Endothelial cell of umbilical vein (primary cell): ENCODE measurements around the gene KRTAP9-8. TPM values are rescaled to one million over a fixed set of nuclear protein-coding genes. Genes with fewer than 3 reads are reported as not detected.

Source experiments
- BruUV-seq: library from RNA; stranded (reverse); fragments of 400-500 nt; replicated peaks from 2 replicates; lab custom pipeline; 2021; lab: Mats Ljungman, UMichigan
- CTCF ChIA-PET: fragments of 300-600, 350-600 bp; sonication (Branson Sonifier 250); formaldehyde crosslinking; loops from one replicate; lab custom pipeline; 2021; ENCODE audit warnings: antibody characterized with exemption, inconsistent platforms; lab: Charles Lee
- POLR2A ChIA-PET: fragments of 300-600, 350-600 bp; sonication (Branson Sonifier 250); formaldehyde crosslinking; loops from one replicate; lab custom pipeline; 2021; ENCODE audit warnings: antibody characterized with exemption, inconsistent platforms; lab: Charles Lee
- DNase-seq: peaks from one replicate; pipeline ENCODE4 v3.0.0-alpha.2; 2011; ENCODE audit warnings: low read depth, low spot score
- FAIRE-seq: peaks from 2 replicates; lab custom pipeline; 2011; peaks lifted over from hg19 to GRCh38; lab: Jason Lieb, UNC
- H2AFZ ChIP-seq: 2 replicates; pipeline ENCODE4 v1.6.0; 2012; ENCODE audit warnings: low read depth, low read length, control low read depth, inconsistent platforms
- H3K27ac ChIP-seq: 2 replicates; pipeline ENCODE4 v1.5.1; 2011; ENCODE audit warnings: low read depth, mild to moderate bottlenecking, control low read depth, low read length, moderate library complexity; ENCODE audit not compliant: insufficient read depth
- H3K27me3 ChIP-seq, 2 experiments: 2 replicates each; pipeline versions ENCODE4 v1.6.0 to v1.6.1; 2011; ENCODE audit warnings: low read length in 2 of 2, mixed read lengths in 1 of 2; ENCODE audit not compliant: control insufficient read depth in 2 of 2, insufficient read depth in 2 of 2
- H3K36me3 ChIP-seq, 2 experiments: 2 replicates in 1 of 2; 3 replicates in 1 of 2; pipeline ENCODE4 v1.5.1; 2011; ENCODE audit warnings: low read length in 2 of 2, mild to moderate bottlenecking in 1 of 2, moderate library complexity in 1 of 2; ENCODE audit not compliant: control insufficient read depth in 2 of 2, insufficient read depth in 2 of 2; ENCODE audit errors: extremely low read depth in 1 of 2
- H3K4me1 ChIP-seq: 3 replicates; pipeline ENCODE4 v1.5.1; 2011; ENCODE audit warnings: mild to moderate bottlenecking, low read length; ENCODE audit not compliant: control insufficient read depth, insufficient read depth; ENCODE audit errors: extremely low read depth
- H3K4me2 ChIP-seq: 2 replicates; pipeline ENCODE4 v1.6.1; 2011; ENCODE audit warnings: low read length, control low read depth, mixed read lengths; ENCODE audit not compliant: insufficient read depth
- H3K4me3 ChIP-seq, 3 experiments: fragments of 200-600 bp in 1 of 3; sonication (generic), shearing (Covaris generic) in 1 of 3; replicated peaks in 1 of 3; 2 replicates each; pipeline ENCODE4 v1.5.1; 2011 to 2016; ENCODE audit warnings: control low read depth in 3 of 3, low read length in 3 of 3, mild to moderate bottlenecking in 2 of 3, inconsistent platforms in 1 of 3, low read depth in 1 of 3, moderate library complexity in 1 of 3; ENCODE audit not compliant: insufficient read depth in 1 of 3
- H3K79me2 ChIP-seq: 2 replicates; pipeline ENCODE4 v1.6.0; 2012; ENCODE audit warnings: low read length, inconsistent platforms; ENCODE audit not compliant: control insufficient read depth, insufficient read depth
- H3K9ac ChIP-seq: replicated peaks from 2 replicates; pipeline ENCODE3; 2011; ENCODE audit warnings: low read length, control low read depth; ENCODE audit not compliant: insufficient read depth; ENCODE audit errors: extremely low read depth
- H3K9me1 ChIP-seq: replicated peaks from 3 replicates; pipeline ENCODE4 v1.6.0; 2011; ENCODE audit warnings: mild to moderate bottlenecking, low read length; ENCODE audit not compliant: control insufficient read depth, insufficient read depth; ENCODE audit errors: extremely low read depth
- H3K9me3 ChIP-seq: replicated peaks from 2 replicates; pipeline ENCODE4 v1.5.1; 2012; ENCODE audit warnings: low read length, inconsistent platforms; ENCODE audit not compliant: control insufficient read depth, insufficient read depth
- H4K20me1 ChIP-seq: replicated peaks from 2 replicates; pipeline ENCODE3; 2011; ENCODE audit warnings: mild to moderate bottlenecking, low read length; ENCODE audit not compliant: control insufficient read depth, insufficient read depth; ENCODE audit errors: extremely low read depth
- EZH2 ChIP-seq: IDR thresholded peaks from 2 replicates; pipeline ENCODE4 v1.6.1; 2012; ENCODE audit warnings: borderline replicate concordance, low read depth, mild to moderate bottlenecking, moderate library complexity, low read length, inconsistent platforms; ENCODE audit not compliant: severe bottlenecking
- FOS ChIP-seq: IDR thresholded peaks from 2 replicates; pipeline ENCODE4 v1.6.1; 2011; ENCODE audit warnings: mild to moderate bottlenecking, low read length, moderate library complexity, borderline replicate concordance; ENCODE audit not compliant: insufficient read depth
- GATA2 ChIP-seq: IDR thresholded peaks from 2 replicates; pipeline ENCODE4 v1.7.0; 2011; ENCODE audit warnings: low read depth, mild to moderate bottlenecking, moderate library complexity, mixed read lengths, low read length; ENCODE audit not compliant: insufficient read length, insufficient read depth
- JUN ChIP-seq: IDR thresholded peaks from 2 replicates; pipeline ENCODE4 v1.6.1; 2011; ENCODE audit warnings: borderline replicate concordance, low read depth; ENCODE audit not compliant: insufficient read length, insufficient read depth
- MAX ChIP-seq: IDR thresholded peaks from 2 replicates; pipeline ENCODE4 v1.6.1; 2011; ENCODE audit not compliant: insufficient read depth, insufficient read length
- MYC ChIP-seq: IDR thresholded peaks from one replicate; pipeline ENCODE4 v1.6.1; 2011; ENCODE audit warnings: mild to moderate bottlenecking, low read depth, low read length
- POLR2A ChIP-seq: IDR thresholded peaks from 2 replicates; pipeline ENCODE4 v1.6.1; 2012; ENCODE audit warnings: low read depth, mild to moderate bottlenecking, control low read depth, low read length
- POLR2AphosphoS5 ChIP-seq: IDR thresholded peaks from 2 replicates; pipeline ENCODE4 v1.6.1; 2012; ENCODE audit warnings: low read depth, mild to moderate bottlenecking, control low read depth, low read length, moderate library complexity; ENCODE audit not compliant: insufficient read depth
- dilution Hi-C: fragments of 300-500 bp; cut with MboI; formaldehyde crosslinking; loops from one replicate; pipeline ENCODE4 v1.15.0; 2019; ENCODE audit warnings: low sequenced_read_pairs; ENCODE audit not compliant: extremely low pct_ligation_motif_present
- intact Hi-C: fragments of 100-400 bp; cut with micrococcal nuclease; formaldehyde crosslinking; loops from one replicate; pipeline ENCODE4 v1.10.0; 2022
- polyA plus RNA-seq, 4 experiments: library from polyadenylated mRNA; depleted of rRNA in 3 of 4; stranded (reverse) in 3 of 4; unstranded in 1 of 4; fragments of >200 nt; gene quantifications; 2 replicates each; pipeline versions ENCODE4 v1.2.1 to v1.2.3, GENCODE V29; 2011 to 2012; ENCODE audit warnings: missing spikeins in 1 of 4
- total RNA-seq: library from RNA; stranded (reverse); gene quantifications from 2 replicates; pipeline ENCODE4 v1.2.3, GENCODE V29; 2021
- TF ChIP-seq, protein P1 (sequence below), 2 donors: IDR thresholded peaks; 1 replicate in 1 of 2; 2 replicates in 1 of 2; pipeline ENCODE4 v1.5.1; 2011; ENCODE audit warnings: low read length in 2 of 2, mild to moderate bottlenecking in 2 of 2, moderate library complexity in 2 of 2, control low read depth in 1 of 2, inconsistent platforms in 1 of 2, low read depth in 1 of 2; ENCODE audit not compliant: insufficient read depth in 1 of 2; ENCODE audit errors: extremely low read depth in 1 of 2

The KRTAP9-8 gene
- total and polyA plus RNA-seq, 2 donors (not counting 3 experiments of a cell fraction or from before 2014, with no cell fraction given) = not detected

DNA sequence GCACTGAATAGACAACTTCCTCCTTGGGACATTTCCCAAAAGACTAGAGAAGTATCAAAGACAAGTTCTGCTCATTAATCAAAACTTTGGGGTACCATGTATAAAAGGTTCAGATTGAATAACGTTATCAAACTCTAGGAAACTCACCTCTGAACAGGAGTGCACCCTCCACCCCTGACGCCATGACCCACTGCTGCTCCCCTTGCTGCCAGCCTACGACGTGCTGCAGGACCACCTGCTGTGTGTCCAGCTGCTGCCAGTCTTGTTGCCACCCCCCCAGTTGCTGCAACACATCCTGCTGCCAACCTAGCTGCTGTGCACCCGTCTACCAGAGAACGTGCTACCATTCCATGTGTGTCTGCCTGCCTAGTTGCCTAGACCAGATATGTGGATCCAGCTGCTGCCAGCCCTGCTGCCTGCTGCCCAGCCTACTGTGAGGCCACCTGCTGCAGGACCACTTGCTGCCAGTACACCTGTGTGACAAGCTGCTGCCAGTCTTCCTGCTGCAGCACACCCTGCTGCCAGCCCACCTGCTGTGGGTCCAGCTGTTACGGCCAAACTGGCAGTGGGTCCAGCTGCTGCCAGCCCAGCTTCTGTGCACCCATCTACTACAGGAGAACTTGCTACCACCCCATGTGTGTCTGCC is 25.2 kb upstream of the KRTAP9-8 start:
- H3K79me2 ChIP-seq = no peaks in the 10 kb centered on the region
- FAIRE-seq = no peak
- no peak overlapping the region for H3K4me2 ChIP-seq
- no peaks in the 10 kb centered on the region for H3K4me1 ChIP-seq
- H2AFZ ChIP-seq = no peak overlapping the region
- intact Hi-C loops = no loop called here
- ChIA-PET POLR2A (no interaction called here), CTCF (no interaction called here)
- H3K9ac ChIP-seq = no peak overlapping the region
- no peaks in the 10 kb centered on the region for H3K27me3 ChIP-seq
- no peak overlapping the region for H3K27ac ChIP-seq
- BruUV-seq = no TSS peak
- dilution Hi-C loops = no loop called here
- TF ChIP-seq, protein P1, sequence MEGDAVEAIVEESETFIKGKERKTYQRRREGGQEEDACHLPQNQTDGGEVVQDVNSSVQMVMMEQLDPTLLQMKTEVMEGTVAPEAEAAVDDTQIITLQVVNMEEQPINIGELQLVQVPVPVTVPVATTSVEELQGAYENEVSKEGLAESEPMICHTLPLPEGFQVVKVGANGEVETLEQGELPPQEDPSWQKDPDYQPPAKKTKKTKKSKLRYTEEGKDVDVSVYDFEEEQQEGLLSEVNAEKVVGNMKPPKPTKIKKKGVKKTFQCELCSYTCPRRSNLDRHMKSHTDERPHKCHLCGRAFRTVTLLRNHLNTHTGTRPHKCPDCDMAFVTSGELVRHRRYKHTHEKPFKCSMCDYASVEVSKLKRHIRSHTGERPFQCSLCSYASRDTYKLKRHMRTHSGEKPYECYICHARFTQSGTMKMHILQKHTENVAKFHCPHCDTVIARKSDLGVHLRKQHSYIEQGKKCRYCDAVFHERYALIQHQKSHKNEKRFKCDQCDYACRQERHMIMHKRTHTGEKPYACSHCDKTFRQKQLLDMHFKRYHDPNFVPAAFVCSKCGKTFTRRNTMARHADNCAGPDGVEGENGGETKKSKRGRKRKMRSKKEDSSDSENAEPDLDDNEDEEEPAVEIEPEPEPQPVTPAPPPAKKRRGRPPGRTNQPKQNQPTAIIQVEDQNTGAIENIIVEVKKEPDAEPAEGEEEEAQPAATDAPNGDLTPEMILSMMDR (IDR thresholded peaks at IDR 0.05; ENCODE audit: extremely low read depth in 1 of 2, insufficient read depth in 1 of 2, low read depth in 1 of 2, low read length in 2 of 2) = no peak
- TF ChIP-seq MAX (no peak), FOS (no peak), MYC (no peak), POLR2AphosphoS5 (no peak), POLR2A (no peak), EZH2 (no peak), GATA2 (no peak), JUN (no peak)
- no peaks in the 10 kb centered on the region for H3K9me1 ChIP-seq
- H3K9me3 ChIP-seq = no peaks in the 10 kb centered on the region
- H4K20me1 ChIP-seq = no peaks in the 10 kb centered on the region
- H3K36me3 ChIP-seq = no peaks in the 10 kb centered on the region
- H3K4me3 ChIP-seq = no peak overlapping the region
- no peak for DNase-seq
